Endothelial cell of umbilical vein (primary cell): Measurements from ENCODE around the gene ARF6. TPM values are rescaled to one million over a fixed set of nuclear protein-coding genes. Genes with fewer than 3 reads are reported as not detected.
"Not testable (repeated sequence)": the region's sequence is repeated elsewhere in the genome, so short reads cannot be mapped to it uniquely, and the experiment has no call there.

Experiments used
- BruUV-seq: library from RNA; stranded (reverse); fragments of 400-500 nt; replicated peaks from 2 replicates; lab custom pipeline; 2021; lab: Mats Ljungman, UMichigan
- CTCF ChIA-PET: fragments of 300-600, 350-600 bp; sonication (Branson Sonifier 250); formaldehyde crosslinking; loops from one replicate; lab custom pipeline; 2021; ENCODE audit warnings: antibody characterized with exemption, inconsistent platforms; lab: Charles Lee
- POLR2A ChIA-PET: fragments of 300-600, 350-600 bp; sonication (Branson Sonifier 250); formaldehyde crosslinking; loops from one replicate; lab custom pipeline; 2021; ENCODE audit warnings: antibody characterized with exemption, inconsistent platforms; lab: Charles Lee
- DNase-seq: peaks from one replicate; pipeline ENCODE4 v3.0.0-alpha.2; 2011; ENCODE audit warnings: low read depth, low spot score
- FAIRE-seq: peaks from 2 replicates; lab custom pipeline; 2011; peaks lifted over from hg19 to GRCh38; lab: Jason Lieb, UNC
- H2AFZ ChIP-seq: 2 replicates; pipeline ENCODE4 v1.6.0; 2012; ENCODE audit warnings: low read depth, low read length, control low read depth, inconsistent platforms
- H3K27ac ChIP-seq: 2 replicates; pipeline ENCODE4 v1.5.1; 2011; ENCODE audit warnings: low read depth, mild to moderate bottlenecking, control low read depth, low read length, moderate library complexity; ENCODE audit not compliant: insufficient read depth
- H3K27me3 ChIP-seq, 2 experiments: 2 replicates each; pipeline versions ENCODE4 v1.6.0 to v1.6.1; 2011; ENCODE audit warnings: low read length in 2 of 2, mixed read lengths in 1 of 2; ENCODE audit not compliant: control insufficient read depth in 2 of 2, insufficient read depth in 2 of 2
- H3K36me3 ChIP-seq, 2 experiments: 2 replicates in 1 of 2; 3 replicates in 1 of 2; pipeline ENCODE4 v1.5.1; 2011; ENCODE audit warnings: low read length in 2 of 2, mild to moderate bottlenecking in 1 of 2, moderate library complexity in 1 of 2; ENCODE audit not compliant: control insufficient read depth in 2 of 2, insufficient read depth in 2 of 2; ENCODE audit errors: extremely low read depth in 1 of 2
- H3K4me1 ChIP-seq: 3 replicates; pipeline ENCODE4 v1.5.1; 2011; ENCODE audit warnings: mild to moderate bottlenecking, low read length; ENCODE audit not compliant: control insufficient read depth, insufficient read depth; ENCODE audit errors: extremely low read depth
- H3K4me2 ChIP-seq: 2 replicates; pipeline ENCODE4 v1.6.1; 2011; ENCODE audit warnings: low read length, control low read depth, mixed read lengths; ENCODE audit not compliant: insufficient read depth
- H3K4me3 ChIP-seq, 3 experiments: fragments of 200-600 bp in 1 of 3; sonication (generic), shearing (Covaris generic) in 1 of 3; replicated peaks in 1 of 3; 2 replicates each; pipeline ENCODE4 v1.5.1; 2011 to 2016; ENCODE audit warnings: control low read depth in 3 of 3, low read length in 3 of 3, mild to moderate bottlenecking in 2 of 3, inconsistent platforms in 1 of 3, low read depth in 1 of 3, moderate library complexity in 1 of 3; ENCODE audit not compliant: insufficient read depth in 1 of 3
- H3K79me2 ChIP-seq: 2 replicates; pipeline ENCODE4 v1.6.0; 2012; ENCODE audit warnings: low read length, inconsistent platforms; ENCODE audit not compliant: control insufficient read depth, insufficient read depth
- H3K9ac ChIP-seq: replicated peaks from 2 replicates; pipeline ENCODE3; 2011; ENCODE audit warnings: low read length, control low read depth; ENCODE audit not compliant: insufficient read depth; ENCODE audit errors: extremely low read depth
- H3K9me1 ChIP-seq: replicated peaks from 3 replicates; pipeline ENCODE4 v1.6.0; 2011; ENCODE audit warnings: mild to moderate bottlenecking, low read length; ENCODE audit not compliant: control insufficient read depth, insufficient read depth; ENCODE audit errors: extremely low read depth
- H3K9me3 ChIP-seq: replicated peaks from 2 replicates; pipeline ENCODE4 v1.5.1; 2012; ENCODE audit warnings: low read length, inconsistent platforms; ENCODE audit not compliant: control insufficient read depth, insufficient read depth
- H4K20me1 ChIP-seq: replicated peaks from 2 replicates; pipeline ENCODE3; 2011; ENCODE audit warnings: mild to moderate bottlenecking, low read length; ENCODE audit not compliant: control insufficient read depth, insufficient read depth; ENCODE audit errors: extremely low read depth
- EZH2 ChIP-seq: IDR thresholded peaks from 2 replicates; pipeline ENCODE4 v1.6.1; 2012; ENCODE audit warnings: borderline replicate concordance, low read depth, mild to moderate bottlenecking, moderate library complexity, low read length, inconsistent platforms; ENCODE audit not compliant: severe bottlenecking
- FOS ChIP-seq: IDR thresholded peaks from 2 replicates; pipeline ENCODE4 v1.6.1; 2011; ENCODE audit warnings: mild to moderate bottlenecking, low read length, moderate library complexity, borderline replicate concordance; ENCODE audit not compliant: insufficient read depth
- GATA2 ChIP-seq: IDR thresholded peaks from 2 replicates; pipeline ENCODE4 v1.7.0; 2011; ENCODE audit warnings: low read depth, mild to moderate bottlenecking, moderate library complexity, mixed read lengths, low read length; ENCODE audit not compliant: insufficient read length, insufficient read depth
- JUN ChIP-seq: IDR thresholded peaks from 2 replicates; pipeline ENCODE4 v1.6.1; 2011; ENCODE audit warnings: borderline replicate concordance, low read depth; ENCODE audit not compliant: insufficient read length, insufficient read depth
- MYC ChIP-seq: IDR thresholded peaks from one replicate; pipeline ENCODE4 v1.6.1; 2011; ENCODE audit warnings: mild to moderate bottlenecking, low read depth, low read length
- POLR2A ChIP-seq: IDR thresholded peaks from 2 replicates; pipeline ENCODE4 v1.6.1; 2012; ENCODE audit warnings: low read depth, mild to moderate bottlenecking, control low read depth, low read length
- POLR2AphosphoS5 ChIP-seq: IDR thresholded peaks from 2 replicates; pipeline ENCODE4 v1.6.1; 2012; ENCODE audit warnings: low read depth, mild to moderate bottlenecking, control low read depth, low read length, moderate library complexity; ENCODE audit not compliant: insufficient read depth
- dilution Hi-C: fragments of 300-500 bp; cut with MboI; formaldehyde crosslinking; loops from one replicate; pipeline ENCODE4 v1.15.0; 2019; ENCODE audit warnings: low sequenced_read_pairs; ENCODE audit not compliant: extremely low pct_ligation_motif_present
- intact Hi-C: fragments of 100-400 bp; cut with micrococcal nuclease; formaldehyde crosslinking; loops from one replicate; pipeline ENCODE4 v1.10.0; 2022
- polyA plus RNA-seq, 4 experiments: library from polyadenylated mRNA; depleted of rRNA in 3 of 4; stranded (reverse) in 3 of 4; unstranded in 1 of 4; fragments of >200 nt; gene quantifications; 2 replicates each; pipeline versions ENCODE4 v1.2.1 to v1.2.3, GENCODE V29; 2011 to 2012; ENCODE audit warnings: missing spikeins in 1 of 4
- total RNA-seq: library from RNA; stranded (reverse); gene quantifications from 2 replicates; pipeline ENCODE4 v1.2.3, GENCODE V29; 2021
- TF ChIP-seq, protein P1 (sequence below): IDR thresholded peaks from 2 replicates; pipeline ENCODE4 v1.6.1; 2011; ENCODE audit not compliant: insufficient read depth, insufficient read length
- TF ChIP-seq, protein P2 (sequence below), 2 donors: IDR thresholded peaks; 1 replicate in 1 of 2; 2 replicates in 1 of 2; pipeline ENCODE4 v1.5.1; 2011; ENCODE audit warnings: low read length in 2 of 2, mild to moderate bottlenecking in 2 of 2, moderate library complexity in 2 of 2, control low read depth in 1 of 2, inconsistent platforms in 1 of 2, low read depth in 1 of 2; ENCODE audit not compliant: insufficient read depth in 1 of 2; ENCODE audit errors: extremely low read depth in 1 of 2

Gene ARF6
- total and polyA plus RNA-seq, 2 donors (not counting 3 experiments of a cell fraction or from before 2014, with no cell fraction given): 21.7 to 73.6 TPM

DNA sequence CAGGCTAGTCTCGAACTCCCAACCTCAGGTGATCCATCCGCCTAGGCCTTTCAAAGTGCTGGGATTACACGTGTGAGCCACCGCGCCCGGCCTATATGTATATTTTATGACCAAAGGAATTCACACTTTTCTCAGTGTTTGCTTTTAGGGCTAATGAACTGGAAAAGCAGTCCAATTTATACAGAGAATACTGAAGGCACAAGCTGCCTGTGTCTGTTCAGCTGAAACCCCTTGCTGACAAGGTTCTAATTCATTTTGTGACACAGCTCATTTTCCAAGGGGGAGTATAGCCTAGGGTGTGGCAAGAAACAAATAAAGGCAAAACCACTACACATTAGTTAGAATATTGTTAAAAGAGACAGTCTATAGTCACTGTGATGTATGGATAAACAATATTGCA lies 22.0 kb upstream of the ARF6 start:
- POLR2A ChIA-PET: no interaction called here

DNA sequence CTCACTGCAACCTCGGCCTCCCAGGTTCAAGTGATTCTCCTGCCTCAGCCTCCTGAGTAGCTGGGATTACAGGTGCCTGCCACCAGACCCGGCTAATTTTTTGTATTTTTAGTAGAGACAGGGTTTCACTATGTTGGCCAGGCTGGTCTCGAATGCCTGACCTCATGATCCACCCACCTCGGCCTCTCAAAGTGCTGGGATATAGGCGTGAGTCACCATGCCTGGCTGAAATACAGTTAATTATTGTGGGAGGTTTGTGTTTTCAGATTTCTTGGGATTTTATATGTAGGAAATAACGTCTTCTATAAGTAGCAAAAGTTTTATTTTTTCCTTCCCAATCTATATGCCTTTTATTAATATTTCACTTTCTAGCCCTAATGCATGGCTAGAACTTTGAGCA lies 19.3 kb upstream of the ARF6 start:
- BruUV-seq, H3K27me3 ChIP-seq, H2AFZ ChIP-seq, H3K4me1 ChIP-seq, DNase-seq, FAIRE-seq, H3K36me3 ChIP-seq, H3K9ac ChIP-seq, dilution Hi-C loops, H3K4me3 ChIP-seq, H4K20me1 ChIP-seq, CTCF ChIA-PET, H3K27ac ChIP-seq, H3K9me1 ChIP-seq, H3K79me2 ChIP-seq, intact Hi-C loops, H3K9me3 ChIP-seq, H3K4me2 ChIP-seq: not testable (repeated sequence)
- POLR2A ChIA-PET: interaction anchor here (0.5 kb wide), 1 partner anchor 44 kb away, joined by 3 read pairs; no protein-coding TSS in a partner anchor

More for the DNA sequence above, 22.0 kb upstream of the ARF6 start:
- Histone ChIP-seq H3K27ac (no peak overlapping the region), H4K20me1 (no peaks in the 10 kb centered on the region), H3K4me1 (peaks cover 8% of the 10 kb centered on the region), H3K9me3 (no peaks in the 10 kb centered on the region), H3K79me2 (no peaks in the 10 kb centered on the region), H3K4me2 (no peak overlapping the region), H3K4me3 (no peak overlapping the region), H2AFZ (no peak overlapping the region), H3K36me3 (no peaks in the 10 kb centered on the region), H3K9me1 (no peaks in the 10 kb centered on the region), H3K9ac (no peak overlapping the region), H3K27me3 (no peaks in the 10 kb centered on the region)
- FAIRE-seq: no peak
- intact Hi-C loops: no loop called here
- dilution Hi-C loops: no loop called here
- DNase-seq: no peak
- TF ChIP-seq, protein P1, sequence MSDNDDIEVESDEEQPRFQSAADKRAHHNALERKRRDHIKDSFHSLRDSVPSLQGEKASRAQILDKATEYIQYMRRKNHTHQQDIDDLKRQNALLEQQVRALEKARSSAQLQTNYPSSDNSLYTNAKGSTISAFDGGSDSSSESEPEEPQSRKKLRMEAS: no peak
- no peak for TF ChIP-seq JUN
- no peak for TF ChIP-seq EZH2
- TF ChIP-seq, protein P2, sequence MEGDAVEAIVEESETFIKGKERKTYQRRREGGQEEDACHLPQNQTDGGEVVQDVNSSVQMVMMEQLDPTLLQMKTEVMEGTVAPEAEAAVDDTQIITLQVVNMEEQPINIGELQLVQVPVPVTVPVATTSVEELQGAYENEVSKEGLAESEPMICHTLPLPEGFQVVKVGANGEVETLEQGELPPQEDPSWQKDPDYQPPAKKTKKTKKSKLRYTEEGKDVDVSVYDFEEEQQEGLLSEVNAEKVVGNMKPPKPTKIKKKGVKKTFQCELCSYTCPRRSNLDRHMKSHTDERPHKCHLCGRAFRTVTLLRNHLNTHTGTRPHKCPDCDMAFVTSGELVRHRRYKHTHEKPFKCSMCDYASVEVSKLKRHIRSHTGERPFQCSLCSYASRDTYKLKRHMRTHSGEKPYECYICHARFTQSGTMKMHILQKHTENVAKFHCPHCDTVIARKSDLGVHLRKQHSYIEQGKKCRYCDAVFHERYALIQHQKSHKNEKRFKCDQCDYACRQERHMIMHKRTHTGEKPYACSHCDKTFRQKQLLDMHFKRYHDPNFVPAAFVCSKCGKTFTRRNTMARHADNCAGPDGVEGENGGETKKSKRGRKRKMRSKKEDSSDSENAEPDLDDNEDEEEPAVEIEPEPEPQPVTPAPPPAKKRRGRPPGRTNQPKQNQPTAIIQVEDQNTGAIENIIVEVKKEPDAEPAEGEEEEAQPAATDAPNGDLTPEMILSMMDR (IDR thresholded peaks at IDR 0.05; ENCODE audit: extremely low read depth in 1 of 2, insufficient read depth in 1 of 2, low read depth in 1 of 2, low read length in 2 of 2): no peak
- TF ChIP-seq POLR2A: no peak
- TF ChIP-seq FOS: no peak
- no peak for TF ChIP-seq GATA2
- no peak for TF ChIP-seq POLR2AphosphoS5
- no peak for TF ChIP-seq MYC
- CTCF ChIA-PET: interaction anchor here (1.4 to 11.0 kb wide), 2 partner anchors 9 to 231 kb away, joined by 6 to 242 read pairs; no protein-coding TSS in a partner anchor
- BruUV-seq: no TSS peak
